GM18870 (cell line): ENCODE measurements around the gene SRCIN1.
"Not testable (repeated sequence)": the region's sequence is repeated elsewhere in the genome, so short reads cannot be mapped to it uniquely, and the experiment has no call there.

Experiments
- ATAC-seq: cut with Tn5 transposase; IDR thresholded peaks from one replicate; pipeline ENCODE4 v1.9.1; 2021; ENCODE audit warnings: moderate library complexity; ENCODE audit not compliant: unreplicated experiment

The SRCIN1 gene

DNA sequence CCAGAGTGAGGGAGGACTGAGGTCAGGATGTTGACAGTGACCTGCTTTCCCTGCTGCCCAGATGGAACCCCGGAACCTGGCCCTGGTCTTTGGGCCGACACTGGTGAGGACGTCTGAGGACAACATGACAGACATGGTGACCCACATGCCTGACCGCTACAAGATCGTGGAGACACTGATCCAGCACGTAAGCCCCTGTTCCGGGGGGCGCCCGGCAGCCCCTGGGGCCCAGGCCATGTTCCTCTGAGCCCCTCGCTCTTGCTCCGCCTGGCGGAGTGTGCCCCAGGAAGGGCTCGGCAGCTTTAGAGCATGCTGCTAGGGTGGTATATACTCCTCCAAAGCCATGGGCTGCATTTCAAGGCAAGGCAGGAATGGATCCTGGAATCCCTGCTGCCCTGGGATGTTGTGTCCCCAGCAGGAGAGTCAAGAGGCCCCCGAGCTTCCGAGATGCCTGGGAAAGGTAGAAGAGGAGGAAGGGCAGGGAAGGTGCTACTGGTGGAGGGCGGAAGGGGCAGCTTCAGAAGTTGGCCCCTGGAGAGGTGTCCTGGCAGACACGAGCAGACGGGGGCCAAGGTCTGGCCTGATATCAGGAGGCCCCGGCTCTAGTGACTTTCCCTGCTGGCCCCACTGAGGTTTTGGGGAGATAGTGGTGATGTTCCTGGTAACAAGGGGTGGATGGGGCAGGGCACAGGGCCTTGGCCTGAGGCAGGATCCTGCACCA is 114.2 kb downstream of the SRCIN1 start:
- not testable (repeated sequence) for ATAC-seq

- ATAC-seq: not testable (repeated sequence)
These were observed 116.0 kb downstream of the SRCIN1 start for GRCh38 chr17:38489774-38490173.

DNA sequence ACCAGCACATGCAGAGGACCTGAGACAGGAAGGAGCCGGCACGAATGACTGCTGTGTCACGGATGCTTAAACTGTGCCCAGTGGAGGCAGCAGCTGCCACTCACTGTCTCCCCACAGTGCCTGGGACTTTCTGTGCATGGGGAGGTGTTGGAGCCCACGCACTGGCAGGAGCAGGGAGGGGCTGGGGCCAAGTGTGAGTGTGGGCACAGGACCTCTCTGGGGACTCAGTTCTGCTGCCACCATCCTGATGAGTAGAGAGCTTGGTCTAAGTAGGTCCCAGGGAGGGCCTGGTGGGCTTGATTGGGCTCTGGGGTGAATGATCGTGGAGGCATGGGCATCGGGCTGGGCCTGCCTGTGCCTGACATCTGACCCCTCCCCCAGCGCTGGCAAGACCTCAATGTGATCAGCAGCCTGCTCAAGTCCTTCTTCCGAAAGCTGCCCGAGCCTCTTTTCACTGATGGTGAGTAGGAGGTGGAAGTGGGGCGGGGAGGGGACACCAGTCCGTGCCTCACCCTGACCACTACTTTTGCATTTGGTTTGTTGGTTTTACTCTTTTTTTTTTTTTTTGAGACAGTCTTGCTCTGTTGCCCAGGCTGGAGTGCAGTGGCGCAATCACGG is 120.0 kb downstream of the SRCIN1 start:
- ATAC-seq: peak; percentile 86

- ATAC-seq: no peak
These were observed 120.6 kb downstream of the SRCIN1 start for GRCh38 chr17:38485146-38485468.

DNA sequence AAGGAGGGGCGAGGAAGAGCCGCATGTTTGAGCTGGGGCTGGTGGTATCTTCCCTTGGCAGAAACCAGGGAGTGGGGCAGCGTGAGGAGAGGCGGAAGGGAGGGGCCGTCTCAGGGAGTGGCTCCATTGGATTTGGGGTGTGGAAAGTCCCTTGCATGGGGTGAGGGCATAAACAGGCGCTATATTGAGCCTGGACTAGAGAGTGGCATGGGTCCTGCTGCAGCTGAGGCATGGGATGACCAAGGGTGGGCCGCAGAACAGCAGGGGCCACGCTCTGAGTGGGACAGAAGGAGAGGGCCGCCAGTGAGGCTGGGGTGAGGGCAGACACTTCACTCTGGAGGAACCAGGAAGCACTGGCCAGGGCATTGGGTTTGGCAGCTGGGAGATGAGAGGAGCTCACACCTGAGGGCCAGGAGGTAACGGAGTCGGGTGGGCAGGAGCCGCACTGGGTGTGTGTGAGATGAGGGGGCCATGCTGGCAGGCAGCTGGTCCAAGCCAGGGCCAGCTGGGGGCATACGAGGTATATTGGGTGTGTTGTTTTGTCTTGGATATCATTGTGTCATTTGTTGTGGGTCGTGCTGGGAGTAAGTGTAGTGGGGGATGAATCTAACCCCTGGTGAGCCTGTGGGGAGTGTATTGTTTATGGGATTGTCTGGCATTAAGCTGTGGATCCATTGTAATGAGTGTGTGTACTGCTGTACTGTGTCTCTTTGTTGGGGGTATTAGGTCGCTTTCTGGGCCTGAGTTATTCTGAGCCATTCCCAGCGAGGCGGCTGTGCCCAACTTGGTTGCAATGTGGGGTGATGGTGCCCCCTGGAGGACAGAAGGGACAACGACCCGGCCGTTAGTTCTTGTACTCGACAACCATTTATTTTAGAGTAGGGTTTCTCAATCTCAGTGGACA is 121.3 kb downstream of the SRCIN1 start:
- not testable (repeated sequence) for ATAC-seq

DNA sequence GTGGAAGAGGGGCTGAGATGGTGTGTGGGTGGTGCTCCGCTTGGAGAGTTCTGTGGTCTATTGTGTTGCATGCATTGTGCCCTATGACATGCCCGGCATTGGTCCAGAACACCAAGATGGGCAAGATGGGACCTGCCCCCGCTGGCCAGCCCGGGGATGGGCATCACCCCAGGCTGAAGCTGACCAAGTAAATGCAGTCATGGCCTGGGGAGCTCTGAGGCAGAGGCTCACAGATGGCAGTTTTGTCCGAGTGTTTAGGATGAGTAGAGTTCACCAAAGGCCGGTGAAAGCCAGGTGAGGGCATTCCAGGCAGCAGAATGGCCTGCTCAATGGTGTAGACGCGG is 123.1 kb downstream of the SRCIN1 start:
- not testable (repeated sequence) for ATAC-seq

DNA sequence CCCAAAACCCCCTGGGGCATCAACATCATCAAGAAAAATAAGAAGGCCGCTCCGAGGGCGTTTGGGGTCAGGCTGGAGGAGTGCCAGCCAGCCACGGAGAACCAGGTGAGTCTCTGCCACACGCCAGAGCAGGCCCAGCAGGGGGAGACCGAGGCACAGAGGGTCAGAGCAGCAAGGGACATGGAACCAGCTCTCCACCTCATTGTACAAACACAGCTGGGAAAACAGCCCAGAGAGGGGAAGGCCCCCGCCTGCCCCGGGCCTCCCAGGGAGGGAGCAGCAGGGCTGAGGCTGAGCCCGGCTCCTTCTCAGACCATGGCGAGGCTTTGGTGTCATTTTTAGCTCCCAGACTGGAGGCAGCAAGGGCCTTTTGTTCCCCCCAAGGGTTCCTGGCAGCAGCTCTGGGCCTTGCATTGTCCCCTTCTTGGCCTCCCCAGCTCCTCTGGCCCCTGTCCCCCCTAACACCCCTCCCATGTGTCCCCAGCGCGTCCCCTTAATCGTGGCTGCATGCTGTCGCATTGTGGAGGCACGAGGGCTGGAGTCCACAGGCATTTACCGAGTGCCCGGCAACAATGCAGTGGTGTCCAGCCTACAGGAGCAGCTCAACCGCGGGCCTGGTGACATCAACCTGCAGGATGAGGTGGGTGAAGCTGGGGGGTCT is 123.6 kb downstream of the SRCIN1 start:
- not testable (repeated sequence) for ATAC-seq
